GM21381 (cell line): ENCODE results near the gene UBR1.
A peak's percentile ranks its signal among the peaks of the same experiment; 100 is the strongest.
"Not testable (repeated sequence)": the region's sequence is repeated elsewhere in the genome, so short reads cannot be mapped to it uniquely, and the experiment has no call there.

Source experiments
- ATAC-seq: cut with Tn5 transposase; IDR thresholded peaks from one replicate; pipeline ENCODE4 v1.9.1; 2021; ENCODE audit warnings: mild to moderate bottlenecking, moderate library complexity; ENCODE audit not compliant: unreplicated experiment

Gene UBR1

DNA sequence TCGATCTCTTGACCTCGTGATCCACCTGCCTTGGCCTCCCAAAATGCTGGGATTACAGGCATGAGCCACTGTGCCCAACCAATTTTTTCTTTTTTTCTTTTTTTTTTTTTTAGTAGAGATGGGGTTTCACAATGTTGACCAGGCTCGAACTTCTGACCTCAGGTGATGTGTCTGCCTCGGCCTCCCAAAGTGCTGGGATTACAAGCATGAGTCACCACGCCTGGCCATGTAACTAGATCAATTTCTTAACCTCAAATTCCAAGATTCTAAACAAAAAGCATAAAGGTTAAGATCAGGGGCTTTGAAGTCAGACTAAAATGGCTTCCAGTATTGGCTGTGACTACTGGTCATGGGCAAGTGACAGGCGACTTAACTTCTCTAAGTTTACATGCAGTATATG lies 126.7 kb downstream of the UBR1 start:
- not testable (repeated sequence) for ATAC-seq

DNA sequence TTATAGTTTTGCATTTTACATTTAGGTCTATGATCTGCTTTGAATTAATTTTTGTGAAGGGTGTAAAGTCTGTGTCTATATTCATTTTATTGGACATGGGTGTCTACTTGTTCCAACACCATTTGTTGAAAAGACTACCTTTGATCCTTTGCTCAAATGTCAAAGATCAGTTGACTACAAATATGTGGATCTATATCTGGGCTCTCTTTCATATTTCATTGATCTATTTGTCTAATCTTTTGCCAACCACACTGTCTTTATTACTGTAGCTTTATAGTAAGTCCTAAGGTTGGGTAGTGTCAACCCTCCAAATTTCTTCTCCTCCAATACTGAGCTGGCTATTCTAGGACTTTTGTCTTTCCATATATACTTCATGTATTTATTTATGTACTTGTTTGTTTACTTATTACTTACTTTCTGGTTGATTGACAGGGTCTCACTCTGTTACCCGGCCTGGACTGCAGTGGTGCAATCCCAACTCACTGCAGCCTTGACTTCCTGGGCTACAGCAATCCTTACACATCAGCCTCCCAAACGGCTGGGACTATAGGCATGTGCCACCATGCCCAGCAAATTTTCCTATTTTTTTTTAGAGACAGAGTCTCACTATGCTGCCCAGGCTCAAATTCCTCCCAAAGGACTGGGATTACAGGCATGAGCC lies 131.5 kb downstream of the UBR1 start:
- ATAC-seq, result no peak

DNA sequence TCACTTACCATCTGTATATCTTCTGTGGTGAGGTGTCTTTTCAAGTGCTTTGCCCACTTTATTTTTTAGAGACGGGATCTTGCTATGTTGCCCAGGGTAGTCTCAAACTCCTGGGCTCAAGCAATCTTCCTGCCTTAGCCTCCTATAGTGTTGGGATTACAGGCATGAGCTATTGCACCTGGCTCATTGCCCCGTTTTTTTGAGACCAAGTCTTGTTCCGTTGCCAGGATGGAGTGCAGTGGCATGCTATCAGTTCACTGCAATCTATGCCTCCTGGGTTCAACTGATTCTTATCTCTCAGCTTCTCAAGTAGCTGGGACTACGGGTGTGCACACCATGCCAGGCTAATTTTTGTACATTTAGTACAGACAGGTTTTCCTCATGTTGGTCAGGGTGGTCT lies 132.7 kb downstream of the UBR1 start:
- no peak for ATAC-seq

DNA sequence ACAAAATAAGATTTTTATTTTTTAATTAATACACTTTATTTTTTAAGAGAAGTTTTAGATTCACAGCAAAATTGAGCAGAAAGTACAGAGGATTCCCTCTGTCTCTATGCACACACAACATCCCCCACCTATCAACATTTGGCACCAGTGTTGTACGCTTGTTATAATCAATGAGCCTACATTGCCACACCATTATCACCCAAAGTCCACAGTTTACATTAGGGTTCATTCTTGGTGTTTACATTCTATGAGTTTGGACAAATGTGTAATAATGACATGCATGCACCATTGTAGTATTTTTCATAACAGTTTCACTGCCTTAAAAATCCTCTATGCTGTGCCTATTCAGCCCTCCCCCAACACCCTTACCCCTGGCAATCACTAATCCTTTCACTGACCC lies 134.0 kb downstream of the UBR1 start:
- ATAC-seq, result no peak

DNA sequence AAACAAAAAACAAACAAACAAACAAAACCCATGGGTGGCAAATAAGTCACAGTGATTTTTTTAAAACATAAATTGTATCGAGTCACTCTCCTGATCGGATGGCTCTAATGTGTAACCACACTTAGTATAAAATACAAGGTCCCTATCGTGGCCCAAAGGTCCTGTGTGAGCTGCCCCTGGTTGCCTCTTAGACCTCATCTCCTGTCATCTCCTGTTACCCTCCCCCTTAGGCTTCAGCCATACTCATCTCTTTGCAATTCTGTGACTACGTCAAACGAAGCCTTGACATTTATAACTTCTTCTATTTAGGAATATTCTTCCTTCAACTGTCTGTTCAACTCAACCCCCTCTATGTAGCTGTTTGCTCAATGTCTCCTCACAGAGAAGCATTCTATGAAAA lies 141.4 kb downstream of the UBR1 start:
- no peak for ATAC-seq

DNA sequence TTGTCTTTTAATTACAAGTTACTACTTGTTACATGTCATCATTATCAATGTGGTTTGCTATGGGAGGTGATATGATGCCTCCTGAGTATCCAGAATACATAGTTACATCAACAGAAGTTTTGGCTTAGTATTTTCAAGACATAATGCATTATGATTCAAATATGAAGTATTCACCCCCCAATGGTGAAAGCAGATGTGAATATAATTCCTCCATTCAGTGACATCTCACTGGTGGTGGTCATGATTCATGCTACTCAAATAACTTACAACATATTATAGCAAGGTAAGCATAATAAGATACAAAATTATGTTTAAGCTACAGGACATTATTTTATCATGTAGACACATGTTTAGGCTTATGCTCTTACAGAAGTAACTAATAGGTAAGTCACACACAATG lies 150.3 kb downstream of the UBR1 start:
- ATAC-seq, result no peak

DNA sequence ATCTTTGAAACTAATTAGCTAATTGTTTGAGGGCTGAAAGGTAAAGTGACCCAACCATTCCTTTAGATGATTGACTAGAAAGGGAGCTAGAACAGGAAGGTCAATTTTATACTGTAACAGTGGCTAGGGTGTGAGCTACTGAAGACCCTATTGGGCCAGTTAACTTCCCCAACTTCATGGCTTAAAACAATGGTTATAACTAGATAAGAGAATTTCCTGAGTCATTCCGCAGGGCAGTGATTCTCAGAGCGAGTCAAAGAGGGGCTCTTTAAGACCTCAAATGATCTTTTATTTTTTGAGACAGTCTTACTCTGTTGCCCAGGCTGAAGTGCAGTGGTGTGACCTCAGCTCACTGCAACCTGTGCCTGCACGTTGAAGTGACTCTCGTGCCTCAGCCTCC lies 151.5 kb downstream of the UBR1 start:
- ATAC-seq, result no peak

DNA sequence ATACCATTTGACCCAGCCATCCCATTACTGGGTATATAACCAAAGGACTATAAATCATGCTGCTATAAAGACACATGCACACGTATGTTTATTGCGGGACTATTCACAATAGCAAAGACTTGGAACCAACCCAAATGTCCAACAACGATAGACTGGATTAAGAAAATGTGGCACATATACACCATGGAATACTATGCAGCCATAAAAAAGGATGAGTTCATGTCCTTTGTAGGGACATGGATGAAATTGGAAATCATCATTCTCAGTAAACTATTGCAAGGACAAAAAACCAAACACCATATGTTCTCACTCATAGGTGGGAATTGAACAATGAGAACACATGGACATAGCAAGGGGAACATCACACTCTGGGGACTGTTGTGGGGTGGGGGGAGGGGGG lies 156.9 kb downstream of the UBR1 start:
- ATAC-seq, result not testable (repeated sequence)

DNA sequence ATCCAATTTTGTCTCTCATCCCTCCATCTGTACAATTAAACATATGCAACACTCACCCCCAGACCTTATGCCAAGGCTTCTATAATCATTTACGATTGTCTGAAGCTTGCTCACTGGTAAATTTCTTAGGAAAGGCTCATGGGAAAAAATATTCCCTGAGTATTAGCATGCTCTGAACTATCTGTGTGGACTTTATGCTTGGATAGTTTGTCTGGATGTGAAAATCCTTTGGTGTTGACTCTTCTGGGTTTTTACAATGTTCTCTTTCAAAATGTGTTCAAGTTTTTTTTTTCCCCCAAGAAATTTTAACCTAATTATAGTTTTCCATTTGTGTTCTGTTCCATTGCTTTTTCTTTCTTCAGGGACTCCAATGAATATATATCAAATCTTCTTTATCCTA lies 165.3 kb downstream of the UBR1 start:
- ATAC-seq, result no peak

DNA sequence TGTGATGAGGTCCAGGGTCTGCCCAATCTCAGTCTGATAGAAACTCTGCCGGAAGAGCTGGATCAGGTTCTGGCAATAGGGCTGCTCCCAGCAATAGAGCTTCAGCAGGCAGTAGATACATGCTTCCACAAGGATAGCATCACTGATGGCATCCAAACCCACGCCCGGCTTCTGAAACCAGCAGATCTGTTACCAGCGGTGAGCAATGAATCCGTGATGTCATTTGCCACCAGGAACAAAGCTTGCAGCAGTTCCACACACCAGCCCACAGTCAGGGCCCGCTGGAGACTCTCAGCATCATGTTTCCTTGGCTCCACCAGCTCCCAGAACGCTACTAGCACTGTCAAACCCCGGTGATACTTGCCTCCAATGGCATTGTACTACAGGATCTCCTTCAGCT lies 166.0 kb downstream of the UBR1 start:
- ATAC-seq, result no peak

DNA sequence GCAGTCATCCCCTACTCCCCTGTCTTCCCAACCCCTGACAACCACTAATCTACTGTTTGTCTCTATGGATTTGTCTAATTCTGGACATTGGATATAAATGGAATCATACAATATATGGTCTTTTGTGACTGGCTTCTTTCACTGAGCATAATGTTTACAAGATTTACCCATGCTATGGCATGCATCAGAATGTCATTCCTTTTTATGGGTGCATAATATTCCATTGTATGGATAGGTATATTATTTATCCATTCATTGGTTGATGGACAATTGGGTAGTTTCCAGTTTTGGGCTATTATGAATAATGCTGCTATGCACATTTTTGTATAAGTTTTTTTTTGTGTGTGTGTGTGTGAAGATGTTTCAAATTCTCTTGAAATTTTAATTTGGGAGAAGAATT lies 168.7 kb downstream of the UBR1 start:
- no peak for ATAC-seq

DNA sequence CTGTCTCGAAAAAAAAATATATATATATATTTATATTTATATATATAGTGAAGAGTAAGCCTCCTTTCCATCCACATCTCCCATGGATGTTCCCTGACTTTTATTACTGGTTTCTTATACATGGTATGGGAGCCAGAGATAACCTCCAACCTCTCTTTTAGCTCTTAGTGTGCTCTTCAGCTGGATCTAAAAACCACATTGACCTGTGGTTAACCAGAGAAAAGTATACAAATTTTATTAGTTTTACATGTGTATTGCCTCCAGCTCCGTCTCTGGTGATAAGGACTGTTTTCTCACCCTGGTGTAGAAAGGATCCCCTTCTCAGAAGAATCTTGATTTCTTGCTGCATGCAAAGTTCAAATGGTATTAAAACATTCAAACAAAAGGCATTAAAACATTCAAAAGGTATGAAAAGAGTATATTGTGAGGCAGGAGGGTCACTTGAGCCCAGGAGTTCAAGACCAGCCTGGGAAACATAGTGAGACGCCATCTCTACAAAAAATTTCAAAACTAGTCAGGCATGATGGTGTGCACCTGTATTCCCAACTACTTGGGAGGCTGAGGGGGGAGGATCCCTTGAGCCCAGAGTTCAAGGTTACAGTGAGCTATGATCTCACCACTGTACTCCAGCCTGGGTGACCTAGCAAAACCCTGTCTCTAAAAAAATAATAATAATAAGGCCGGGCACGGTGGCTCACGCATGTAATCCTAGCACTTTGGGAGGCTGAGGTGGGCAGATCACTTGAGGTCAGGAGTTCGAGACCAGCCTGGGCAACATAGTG lies 171.8 kb downstream of the UBR1 start:
- ATAC-seq, result no peak

DNA sequence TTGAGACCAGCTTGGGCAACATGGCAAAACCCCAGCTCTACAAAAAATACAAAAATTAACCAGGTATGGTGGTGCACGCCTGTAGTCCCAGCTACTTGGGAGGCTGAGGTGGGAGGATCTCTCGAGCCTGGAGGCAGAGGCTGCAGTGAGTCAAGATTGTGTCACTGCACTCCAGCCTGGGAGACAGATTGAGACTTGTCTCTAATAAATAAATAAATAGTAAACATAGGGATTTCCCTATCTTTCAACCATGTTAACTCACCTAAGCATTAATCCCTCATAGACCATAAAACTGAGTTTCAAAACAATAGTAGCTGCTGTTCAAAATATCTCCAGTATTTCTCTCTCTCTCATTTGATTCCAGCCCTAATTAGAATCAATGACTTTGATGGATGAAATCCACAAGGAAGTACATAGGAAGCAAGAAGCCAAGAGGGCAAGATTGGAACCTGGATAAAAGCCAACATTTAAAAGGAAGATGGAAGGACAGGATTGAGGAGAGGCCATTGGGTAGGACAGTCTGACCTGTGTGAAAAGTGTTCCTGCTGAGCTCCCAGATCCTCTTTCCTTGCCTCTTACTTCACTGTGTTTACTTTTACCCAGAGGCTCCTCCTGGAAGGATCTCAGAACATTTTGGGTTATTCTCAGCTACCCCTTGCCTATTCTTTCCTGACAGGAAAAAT lies 172.9 kb downstream of the UBR1 start:
- no peak for ATAC-seq

DNA sequence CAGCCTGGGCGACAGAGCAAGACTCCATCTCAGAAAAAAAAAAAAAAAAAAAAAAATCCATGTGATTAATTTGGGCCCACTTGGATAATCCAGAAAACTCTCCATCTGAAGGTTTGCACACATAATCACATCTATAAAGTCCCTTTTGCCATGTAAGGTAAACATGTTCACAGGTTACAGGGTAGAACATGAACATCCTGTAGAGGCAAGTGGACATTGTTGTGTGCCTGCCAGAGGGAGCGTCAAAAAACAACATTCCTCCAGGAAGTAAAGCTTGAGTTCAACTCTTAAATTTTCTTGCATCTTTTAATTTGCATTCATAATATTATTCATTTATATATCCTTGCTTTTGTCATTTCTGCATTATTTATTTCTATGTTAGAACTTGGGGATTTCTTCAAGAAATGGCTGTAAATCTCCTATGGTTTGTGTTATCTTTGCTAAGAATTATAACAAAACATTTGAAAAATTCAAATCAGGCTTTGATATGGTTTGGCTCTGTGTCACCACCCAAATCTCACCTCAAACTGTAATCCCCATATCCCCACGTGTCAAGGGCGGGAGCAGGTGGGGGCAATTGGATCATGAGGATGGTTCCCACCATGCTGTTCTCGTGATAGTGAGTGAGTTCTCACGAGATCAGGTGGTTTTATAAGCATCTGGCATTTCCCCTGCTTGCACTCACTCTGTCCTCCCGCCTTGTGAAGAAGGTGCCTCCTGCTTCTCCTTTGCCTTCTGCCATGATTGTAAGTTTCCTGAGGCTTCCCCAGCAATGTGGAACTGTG lies 173.9 kb downstream of the UBR1 start:
- ATAC-seq, result no peak

DNA sequence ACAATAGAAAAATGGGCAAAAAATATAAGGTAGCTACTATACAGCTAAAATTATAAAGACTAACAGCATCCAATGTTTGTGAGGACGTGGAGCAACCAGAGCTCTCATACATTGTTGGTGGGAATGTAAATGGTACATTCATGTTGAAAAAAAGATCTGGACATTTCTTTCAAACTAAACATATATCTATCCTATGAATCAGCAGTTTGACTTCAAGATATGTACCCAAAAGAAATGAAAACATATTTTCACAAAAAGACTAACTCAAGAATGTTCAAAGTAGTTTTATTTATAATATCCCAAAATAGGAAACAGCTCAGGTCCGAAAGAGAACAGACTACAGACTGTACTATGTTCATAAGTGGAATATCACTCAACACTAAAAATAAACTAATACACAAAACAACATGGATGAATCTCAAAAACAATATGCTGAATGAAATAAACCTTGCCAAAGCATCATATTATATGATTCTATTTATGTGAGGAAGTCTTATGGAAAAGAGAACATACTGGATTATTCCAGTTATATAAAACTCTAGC lies 176.5 kb downstream of the UBR1 start:
- ATAC-seq, result no peak

DNA sequence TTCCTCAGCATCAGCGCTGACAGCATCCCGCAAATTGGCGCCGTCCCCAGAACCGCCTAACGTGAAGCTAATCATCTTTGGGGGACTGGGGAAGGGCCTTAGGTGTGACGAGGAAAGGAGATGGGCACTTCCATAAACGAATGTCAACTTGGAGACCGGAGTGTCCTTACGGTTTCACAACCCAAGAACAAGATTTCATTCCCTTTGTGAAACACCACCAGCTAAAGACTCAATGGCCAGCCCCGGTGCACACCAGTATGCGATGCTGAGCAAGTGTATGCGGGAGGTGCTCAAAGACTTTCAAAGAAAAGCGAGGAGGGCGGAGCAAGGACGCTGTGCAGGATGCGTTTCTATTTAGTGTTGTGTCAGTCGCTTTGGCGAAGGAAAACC lies 184.5 kb downstream of the UBR1 start:
- ATAC-seq, result no peak

DNA sequence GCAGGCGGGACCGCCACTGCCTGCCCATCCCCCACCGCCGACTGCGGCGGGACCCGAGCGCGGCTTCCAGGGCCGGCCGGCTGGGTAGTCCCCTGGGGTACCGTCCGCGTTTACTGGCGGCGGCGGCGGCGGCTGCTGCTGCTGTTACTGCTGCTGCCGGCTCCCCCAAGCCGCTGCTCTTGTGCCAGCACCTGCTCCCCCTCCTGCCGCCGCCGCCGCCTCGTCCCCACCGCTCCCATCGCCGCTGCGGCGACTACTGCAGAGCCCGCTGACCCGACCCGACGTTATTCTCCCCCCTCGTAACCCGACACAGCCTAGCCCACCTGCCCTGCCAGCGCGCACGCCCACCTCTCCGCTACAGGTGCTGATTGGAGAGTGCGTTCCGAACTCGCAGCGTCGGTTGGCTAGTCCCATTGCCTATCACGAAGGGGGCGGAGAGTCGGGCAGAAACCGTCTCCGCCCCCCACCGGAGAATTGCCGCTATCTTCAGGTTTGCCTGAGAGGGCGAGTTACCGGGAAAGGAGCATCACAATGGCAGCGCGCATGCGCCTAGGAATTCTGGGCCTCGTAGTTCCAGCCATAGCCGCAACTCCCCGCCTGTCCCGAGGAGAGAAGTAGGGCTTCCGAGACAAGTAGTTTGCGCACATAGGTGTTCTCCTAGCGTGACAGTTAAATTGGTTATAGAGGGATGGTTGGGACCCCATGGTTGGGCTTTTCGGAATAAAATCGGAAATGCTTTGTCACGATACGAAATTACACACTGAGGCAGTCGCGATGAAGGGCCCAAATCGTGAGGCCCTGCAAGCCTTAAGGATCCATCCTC lies 185.1 kb downstream of the UBR1 start, which contains the start of gene TTBK2:
Gene TTBK2 (minus strand): TSS at position 260 of the 823 bp plus-strand sequence. CDS start 42,161 bp downstream, outside the sequence.
- ATAC-seq, result peak; percentile 96

DNA sequence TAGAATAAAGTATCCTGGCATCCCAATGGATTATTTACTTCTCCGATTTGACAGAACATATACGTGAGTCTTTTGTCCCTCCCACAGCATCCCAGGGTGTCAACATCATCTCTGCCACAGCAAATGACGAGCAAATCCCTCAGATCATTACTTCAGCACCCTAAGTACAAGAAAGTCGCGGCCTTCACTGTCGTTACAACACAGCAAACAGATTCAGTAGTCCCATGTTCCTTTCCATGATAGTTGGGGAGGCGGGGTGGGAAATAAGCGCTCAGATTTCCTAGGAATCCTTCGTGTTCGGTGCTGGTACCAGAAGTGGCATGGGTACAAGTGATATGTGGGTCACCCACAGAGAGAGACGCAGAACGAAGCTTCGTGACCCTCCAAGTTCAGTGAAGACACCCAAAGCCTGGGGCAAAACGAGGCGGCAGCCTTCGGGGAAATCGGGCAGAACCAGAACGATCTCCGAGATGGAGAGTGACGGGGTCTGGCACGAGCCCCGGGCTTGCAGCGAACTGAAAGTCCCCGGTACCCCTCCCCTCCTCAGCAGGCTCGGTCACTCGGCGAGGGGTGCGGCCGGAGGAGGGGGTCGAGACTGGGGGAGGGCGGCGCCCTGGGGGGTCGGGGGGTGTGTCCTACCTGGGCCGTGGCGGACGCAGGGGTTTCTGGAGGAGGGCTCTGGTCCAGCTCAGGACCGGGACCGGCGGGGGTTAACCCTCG lies 185.9 kb downstream of the UBR1 start:
- peak; percentile 26 for ATAC-seq

DNA sequence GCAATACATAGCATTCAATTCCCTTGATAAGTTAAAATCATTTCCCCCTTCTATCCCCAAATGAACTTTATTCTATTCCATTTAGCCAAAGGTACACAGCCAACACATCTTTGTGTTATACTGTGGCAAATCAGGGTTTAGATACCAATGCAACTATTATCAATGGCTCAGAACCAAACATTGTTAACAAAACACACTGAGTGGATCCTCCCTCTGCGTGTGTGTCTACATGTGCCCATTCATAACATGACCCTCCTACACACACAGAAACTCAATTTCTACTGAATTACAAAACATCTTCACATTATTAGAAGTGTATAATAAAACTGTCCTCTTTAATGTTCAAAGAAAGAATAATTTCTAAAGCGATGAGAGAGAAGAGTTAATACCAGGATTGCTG lies 186.5 kb downstream of the UBR1 start:
- ATAC-seq, result no peak
